Glutamatergic neuron (in vitro differentiated cells): Measurements from ENCODE around the gene MMP20. TPM values are rescaled to one million over a fixed set of nuclear protein-coding genes. Genes with fewer than 3 reads are reported as not detected.

Experiments
- DNase-seq: peaks from one replicate; pipeline ENCODE4 v3.0.0; 2022
- H3K27ac Mint-ChIP-seq: one replicate; pipeline ENCODE4 v1.8.0; 2020; ENCODE audit warnings: mild to moderate bottlenecking, mixed read lengths, inconsistent platforms; ENCODE audit not compliant: unreplicated experiment
- H3K27me3 Mint-ChIP-seq: one replicate; pipeline ENCODE4 v1.8.0; 2020; ENCODE audit warnings: mild to moderate bottlenecking, moderate library complexity, mixed read lengths, inconsistent platforms; ENCODE audit not compliant: unreplicated experiment
- H3K36me3 Mint-ChIP-seq: one replicate; pipeline ENCODE4 v1.8.0; 2020; ENCODE audit warnings: mild to moderate bottlenecking, mixed read lengths, inconsistent platforms; ENCODE audit not compliant: unreplicated experiment
- H3K4me1 Mint-ChIP-seq: one replicate; pipeline ENCODE4 v1.8.0; 2020; ENCODE audit warnings: mild to moderate bottlenecking, low read depth, mixed read lengths, inconsistent platforms; ENCODE audit not compliant: unreplicated experiment
- H3K4me3 Mint-ChIP-seq: one replicate; pipeline ENCODE4 v1.8.0; 2020; ENCODE audit warnings: mild to moderate bottlenecking, mixed read lengths, inconsistent platforms; ENCODE audit not compliant: unreplicated experiment
- H3K9me3 Mint-ChIP-seq: one replicate; pipeline ENCODE4 v1.8.0; 2020; ENCODE audit warnings: mild to moderate bottlenecking, moderate library complexity, mixed read lengths, inconsistent platforms; ENCODE audit not compliant: unreplicated experiment
- total RNA-seq: library from RNA; stranded (reverse); fragmentation: NEBNext Ultra II Directional; extraction: Animal tissue kit (Norgen Biotek cat#: 25700); gene quantifications from one replicate; pipeline ENCODE4 v1.2.1, GENCODE V29; 2021; ENCODE audit not compliant: unreplicated experiment
- TF ChIP-seq, protein P1 (sequence below): fragments of 200-600 bp; sonication (generic); IDR thresholded peaks from one replicate; pipeline ENCODE4 v1.5.0; 2021; ENCODE audit not compliant: partially characterized antibody, unreplicated experiment

The MMP20 gene
- total RNA-seq, 1 donor from 2014 or later = not detected

DNA sequence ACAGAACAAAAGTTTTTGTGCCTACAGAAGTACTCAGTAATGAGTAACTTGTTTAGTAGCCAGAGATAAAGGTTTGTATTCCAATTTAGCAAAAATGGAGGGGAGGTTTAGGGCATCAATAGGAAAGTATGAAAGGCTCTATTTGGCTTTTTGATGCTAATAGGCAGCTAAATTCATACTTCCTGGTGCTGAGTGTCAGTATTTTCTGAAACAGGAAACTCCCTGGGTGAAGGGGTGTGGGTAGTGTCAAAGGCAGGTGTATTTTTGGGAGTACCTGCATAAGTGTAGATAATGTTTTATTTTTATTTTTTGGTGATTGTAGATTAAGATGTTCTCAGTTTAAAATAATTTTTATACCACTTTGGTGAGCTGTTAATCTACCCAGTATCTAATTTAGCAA is 65.3 kb downstream of the MMP20 start:
- H3K36me3 Mint-ChIP-seq = no peaks in the 10 kb centered on the region
- H3K4me3 Mint-ChIP-seq = no peak overlapping the region

DNA sequence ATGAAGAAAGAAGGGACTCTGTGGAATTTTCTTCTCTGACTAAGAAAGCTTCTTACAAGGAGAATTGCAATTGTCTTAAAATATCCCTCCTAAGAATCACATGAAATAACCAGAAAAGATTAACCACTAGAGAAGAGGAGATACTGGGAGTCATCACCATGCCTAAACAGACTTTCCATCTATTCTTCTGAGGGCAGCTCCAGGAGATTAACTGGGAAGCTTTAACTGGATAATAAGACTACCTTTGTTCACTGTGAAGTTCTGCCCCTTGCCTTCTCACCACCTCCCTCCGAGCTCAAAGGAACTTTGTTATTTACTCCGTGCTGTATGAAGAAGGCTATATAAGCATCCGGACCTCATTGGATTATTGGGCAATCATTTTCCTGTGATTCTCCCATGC is 70.0 kb downstream of the MMP20 start:
- no peak for DNase-seq
- Mint-ChIP-seq H3K4me3 (no peak overlapping the region), H3K4me1 (peaks cover 8% of the 10 kb centered on the region)

More for the DNA sequence above, 65.3 kb downstream of the MMP20 start:
- no peaks in the 10 kb centered on the region for H3K4me1 Mint-ChIP-seq
- no peak overlapping the region for H3K27ac Mint-ChIP-seq
- H3K27me3 Mint-ChIP-seq = no peaks in the 10 kb centered on the region
- TF ChIP-seq, protein P1, sequence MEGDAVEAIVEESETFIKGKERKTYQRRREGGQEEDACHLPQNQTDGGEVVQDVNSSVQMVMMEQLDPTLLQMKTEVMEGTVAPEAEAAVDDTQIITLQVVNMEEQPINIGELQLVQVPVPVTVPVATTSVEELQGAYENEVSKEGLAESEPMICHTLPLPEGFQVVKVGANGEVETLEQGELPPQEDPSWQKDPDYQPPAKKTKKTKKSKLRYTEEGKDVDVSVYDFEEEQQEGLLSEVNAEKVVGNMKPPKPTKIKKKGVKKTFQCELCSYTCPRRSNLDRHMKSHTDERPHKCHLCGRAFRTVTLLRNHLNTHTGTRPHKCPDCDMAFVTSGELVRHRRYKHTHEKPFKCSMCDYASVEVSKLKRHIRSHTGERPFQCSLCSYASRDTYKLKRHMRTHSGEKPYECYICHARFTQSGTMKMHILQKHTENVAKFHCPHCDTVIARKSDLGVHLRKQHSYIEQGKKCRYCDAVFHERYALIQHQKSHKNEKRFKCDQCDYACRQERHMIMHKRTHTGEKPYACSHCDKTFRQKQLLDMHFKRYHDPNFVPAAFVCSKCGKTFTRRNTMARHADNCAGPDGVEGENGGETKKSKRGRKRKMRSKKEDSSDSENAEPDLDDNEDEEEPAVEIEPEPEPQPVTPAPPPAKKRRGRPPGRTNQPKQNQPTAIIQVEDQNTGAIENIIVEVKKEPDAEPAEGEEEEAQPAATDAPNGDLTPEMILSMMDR = no peak
- DNase-seq = no peak
- no peaks in the 10 kb centered on the region for H3K9me3 Mint-ChIP-seq

DNA sequence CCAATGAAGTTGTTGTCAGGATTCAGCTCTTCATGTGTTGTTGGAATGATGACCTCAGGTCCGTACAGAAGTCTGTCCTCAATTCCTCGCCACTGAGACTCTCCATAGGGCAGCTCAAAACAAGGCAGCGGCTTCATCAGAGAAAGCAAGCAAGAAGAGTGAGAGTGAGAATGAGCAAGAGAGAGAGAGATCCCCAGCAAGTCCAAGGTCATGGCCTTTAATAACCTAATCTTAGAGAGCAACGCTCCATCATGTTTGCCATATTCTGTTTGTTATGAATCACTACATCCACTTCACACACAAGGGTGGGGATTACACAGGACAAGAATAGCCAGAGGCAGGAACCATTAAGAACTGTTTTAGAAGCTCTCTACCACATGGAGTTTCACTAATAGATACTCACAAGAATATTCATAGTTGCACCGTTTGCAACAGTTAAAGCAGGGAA is 71.3 kb downstream of the MMP20 start:
- Mint-ChIP-seq H3K4me1 (peaks cover 8% of the 10 kb centered on the region), H3K27ac (no peak overlapping the region), H3K4me3 (no peak overlapping the region), H3K9me3 (peaks cover 2% of the 10 kb centered on the region), H3K27me3 (peaks cover 1% of the 10 kb centered on the region), H3K36me3 (no peaks in the 10 kb centered on the region)
- TF ChIP-seq, protein P1 = no peak
- no peak for DNase-seq

More for the DNA sequence above, 70.0 kb downstream of the MMP20 start:
- Mint-ChIP-seq H3K27ac (no peak overlapping the region), H3K36me3 (no peaks in the 10 kb centered on the region), H3K9me3 (peaks cover 2% of the 10 kb centered on the region), H3K27me3 (peaks cover 1% of the 10 kb centered on the region)
- TF ChIP-seq, protein P1 = no peak

DNA sequence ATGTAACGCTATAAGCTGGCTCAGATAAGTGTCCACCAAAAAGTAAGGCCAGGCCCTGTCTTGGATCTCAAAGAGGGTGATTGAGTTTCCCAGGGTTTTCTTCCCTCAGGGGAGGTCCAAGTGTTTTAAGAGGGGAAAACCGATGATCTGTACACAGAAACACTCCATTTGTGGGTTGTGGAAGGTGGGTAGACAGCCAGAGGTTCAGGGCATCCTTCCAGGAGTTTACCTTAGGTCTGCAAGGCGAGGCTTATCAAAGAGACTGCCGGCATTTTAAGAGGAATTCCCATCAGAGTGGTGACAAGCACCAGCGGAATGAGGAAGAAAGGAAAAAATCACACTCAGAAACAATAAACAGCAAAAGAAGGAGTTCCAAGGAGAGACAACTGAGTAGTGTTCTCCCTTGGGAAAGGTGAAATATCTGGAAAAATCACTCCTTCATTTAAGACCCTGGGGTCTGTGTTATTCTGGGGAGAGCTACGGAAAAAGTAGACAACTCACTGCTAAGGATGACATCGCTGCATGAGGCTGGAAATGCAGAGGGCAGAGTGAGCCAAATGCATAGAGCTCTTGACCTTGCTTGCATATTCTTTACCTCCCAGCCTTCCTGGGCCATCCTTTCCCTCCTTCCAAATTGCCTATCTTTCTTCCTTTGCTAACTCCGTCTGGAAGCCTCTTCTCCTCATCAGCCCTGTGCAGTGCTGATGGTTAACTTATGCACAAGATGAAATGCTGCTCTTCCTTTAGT is 72.5 kb downstream of the MMP20 start:
- Mint-ChIP-seq H3K27ac (peak overlapping the region; percentile 14), H3K4me1 (peaks cover 8% of the 10 kb centered on the region), H3K4me3 (no peak overlapping the region), H3K9me3 (peaks cover 2% of the 10 kb centered on the region), H3K27me3 (peaks cover 1% of the 10 kb centered on the region), H3K36me3 (no peaks in the 10 kb centered on the region)
- TF ChIP-seq, protein P1 = no peak
- no peak for DNase-seq

DNA sequence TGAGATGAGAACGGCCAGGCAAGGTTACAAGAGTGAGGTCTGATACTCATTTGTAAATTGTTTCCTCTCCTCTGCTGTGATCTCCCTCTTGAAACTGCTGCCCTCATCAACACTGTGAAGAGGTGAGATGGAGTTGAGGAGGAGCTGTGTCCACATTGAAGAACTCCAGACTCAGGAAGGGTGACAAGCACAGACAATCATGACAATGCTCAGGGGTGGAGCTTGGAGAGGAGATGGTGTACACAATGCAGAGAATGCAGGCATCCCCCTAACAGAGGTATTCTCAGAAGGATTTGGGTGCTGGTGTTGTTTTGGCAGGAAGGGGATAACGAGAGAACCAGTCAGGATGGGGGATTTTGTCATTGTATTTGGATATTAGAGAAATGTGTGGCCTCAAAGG is 73.1 kb downstream of the MMP20 start:
- H3K27ac Mint-ChIP-seq = peak overlapping the region; percentile 49
- no peak for DNase-seq
- H3K4me3 Mint-ChIP-seq = peak overlapping the region; percentile 17
- no peaks in the 10 kb centered on the region for H3K36me3 Mint-ChIP-seq
- TF ChIP-seq, protein P1 = no peak
- peaks cover 2% of the 10 kb centered on the region for H3K9me3 Mint-ChIP-seq
- H3K27me3 Mint-ChIP-seq = peaks cover 1% of the 10 kb centered on the region
- H3K4me1 Mint-ChIP-seq = peaks cover 8% of the 10 kb centered on the region
